Subcutaneous abdominal adipose tissue (tissue), 5 donors: ENCODE results near the gene SYNJ2.
"Not testable (repeated sequence)": the region's sequence is repeated elsewhere in the genome, so short reads cannot be mapped to it uniquely, and the experiment has no call there.

Experiments
- H3K27ac ChIP-seq: one replicate; pipeline ENCODE4 v1.7.0; 2013; ENCODE audit warnings: low read depth, mild to moderate bottlenecking, inconsistent platforms, low read length, moderate library complexity
- H3K27me3 ChIP-seq, 5 donors: one replicate each; pipeline ENCODE4 v1.7.0; 2013; ENCODE audit warnings: low read length in 5 of 5, inconsistent platforms in 1 of 5; ENCODE audit not compliant: control insufficient read depth in 5 of 5, insufficient read depth in 4 of 5
- H3K36me3 ChIP-seq, 5 donors: one replicate each; pipeline ENCODE4 v1.7.0; 2013; ENCODE audit warnings: low read length in 5 of 5; ENCODE audit not compliant: control insufficient read depth in 5 of 5, insufficient read depth in 5 of 5
- H3K4me1 ChIP-seq, 5 donors: one replicate each; pipeline ENCODE4 v1.7.0; 2013; ENCODE audit warnings: low read length in 5 of 5, mild to moderate bottlenecking in 3 of 5, moderate library complexity in 1 of 5; ENCODE audit not compliant: control insufficient read depth in 5 of 5, insufficient read depth in 5 of 5
- H3K4me3 ChIP-seq, 5 donors: one replicate each; pipeline ENCODE4 v1.7.0; 2013; ENCODE audit warnings: low read length in 5 of 5, low read depth in 1 of 5
- H3K9ac ChIP-seq, 5 donors: one replicate each; pipeline ENCODE4 v1.7.0; 2013; ENCODE audit warnings: low read length in 5 of 5, mild to moderate bottlenecking in 4 of 5, moderate library complexity in 3 of 5
- H3K9me3 ChIP-seq, 5 donors: one replicate each; pipeline ENCODE4 v1.7.0; 2013; ENCODE audit warnings: low read length in 5 of 5; ENCODE audit not compliant: control insufficient read depth in 5 of 5
- donor health status: healthy.
- donor health status: healthy.
- donor health status: healthy.
- donor health status: healthy.
- donor health status: healthy.

Gene SYNJ2, protein sequence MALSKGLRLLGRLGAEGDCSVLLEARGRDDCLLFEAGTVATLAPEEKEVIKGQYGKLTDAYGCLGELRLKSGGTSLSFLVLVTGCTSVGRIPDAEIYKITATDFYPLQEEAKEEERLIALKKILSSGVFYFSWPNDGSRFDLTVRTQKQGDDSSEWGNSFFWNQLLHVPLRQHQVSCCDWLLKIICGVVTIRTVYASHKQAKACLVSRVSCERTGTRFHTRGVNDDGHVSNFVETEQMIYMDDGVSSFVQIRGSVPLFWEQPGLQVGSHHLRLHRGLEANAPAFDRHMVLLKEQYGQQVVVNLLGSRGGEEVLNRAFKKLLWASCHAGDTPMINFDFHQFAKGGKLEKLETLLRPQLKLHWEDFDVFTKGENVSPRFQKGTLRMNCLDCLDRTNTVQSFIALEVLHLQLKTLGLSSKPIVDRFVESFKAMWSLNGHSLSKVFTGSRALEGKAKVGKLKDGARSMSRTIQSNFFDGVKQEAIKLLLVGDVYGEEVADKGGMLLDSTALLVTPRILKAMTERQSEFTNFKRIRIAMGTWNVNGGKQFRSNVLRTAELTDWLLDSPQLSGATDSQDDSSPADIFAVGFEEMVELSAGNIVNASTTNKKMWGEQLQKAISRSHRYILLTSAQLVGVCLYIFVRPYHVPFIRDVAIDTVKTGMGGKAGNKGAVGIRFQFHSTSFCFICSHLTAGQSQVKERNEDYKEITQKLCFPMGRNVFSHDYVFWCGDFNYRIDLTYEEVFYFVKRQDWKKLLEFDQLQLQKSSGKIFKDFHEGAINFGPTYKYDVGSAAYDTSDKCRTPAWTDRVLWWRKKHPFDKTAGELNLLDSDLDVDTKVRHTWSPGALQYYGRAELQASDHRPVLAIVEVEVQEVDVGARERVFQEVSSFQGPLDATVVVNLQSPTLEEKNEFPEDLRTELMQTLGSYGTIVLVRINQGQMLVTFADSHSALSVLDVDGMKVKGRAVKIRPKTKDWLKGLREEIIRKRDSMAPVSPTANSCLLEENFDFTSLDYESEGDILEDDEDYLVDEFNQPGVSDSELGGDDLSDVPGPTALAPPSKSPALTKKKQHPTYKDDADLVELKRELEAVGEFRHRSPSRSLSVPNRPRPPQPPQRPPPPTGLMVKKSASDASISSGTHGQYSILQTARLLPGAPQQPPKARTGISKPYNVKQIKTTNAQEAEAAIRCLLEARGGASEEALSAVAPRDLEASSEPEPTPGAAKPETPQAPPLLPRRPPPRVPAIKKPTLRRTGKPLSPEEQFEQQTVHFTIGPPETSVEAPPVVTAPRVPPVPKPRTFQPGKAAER (N-terminal part only)

DNA sequence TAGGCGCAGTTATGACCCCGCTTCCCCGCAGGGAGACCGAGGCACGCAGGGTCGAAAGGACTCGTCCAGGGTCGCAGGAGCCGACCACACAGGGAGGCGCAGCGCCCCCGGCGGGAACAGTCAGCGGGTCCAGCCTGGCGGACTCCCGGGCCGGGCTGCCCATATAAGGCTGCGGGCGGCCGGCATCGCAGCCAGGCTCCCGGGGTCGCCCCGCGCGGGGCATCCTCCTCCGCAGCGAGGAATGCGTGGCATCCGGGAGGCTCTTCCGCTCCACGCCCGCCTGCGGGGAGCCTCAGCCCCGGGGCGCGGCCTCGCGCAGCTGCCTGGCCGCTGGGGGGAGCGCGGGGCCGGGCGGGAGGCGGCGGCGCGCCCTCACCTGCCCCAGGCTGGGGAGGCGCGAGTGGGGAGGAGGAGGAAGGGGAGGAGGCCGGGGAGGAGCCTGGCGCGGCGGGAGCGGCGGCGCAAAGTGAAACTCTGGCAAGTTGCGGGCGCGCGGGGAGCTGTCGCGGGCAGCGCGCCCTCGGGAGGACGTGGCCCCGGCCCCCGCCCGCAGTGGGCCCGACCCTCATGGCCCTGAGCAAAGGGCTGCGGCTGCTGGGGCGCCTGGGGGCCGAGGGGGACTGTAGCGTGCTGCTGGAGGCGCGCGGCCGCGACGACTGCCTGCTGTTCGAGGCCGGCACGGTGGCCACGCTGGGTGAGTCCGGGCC lies at the start of gene SYNJ2:
Gene SYNJ2, plus strand, starts transcription at position 469 of the 707 bp plus-strand sequence. Its CDS starts 99 bp downstream, at position 568.
- Histone ChIP-seq H3K4me3 (peak within 1 kb of the TSS; percentile 54 to 76 (median 68)), H3K27me3 (peaks cover 0 to 8% (median 3%) of the 10 kb centered on the region in 5 donors), H3K9ac (peak within 1 kb of the TSS in 3 of 5 donors; percentile 42 to 56 (median 52)), H3K4me1 (peaks cover 0 to 22% (median 17%) of the 10 kb centered on the region in 5 donors), H3K27ac (no peak within 1 kb of the TSS), H3K9me3 (no peaks in the 10 kb centered on the region), H3K36me3 (no peaks in the 10 kb centered on the region)

DNA sequence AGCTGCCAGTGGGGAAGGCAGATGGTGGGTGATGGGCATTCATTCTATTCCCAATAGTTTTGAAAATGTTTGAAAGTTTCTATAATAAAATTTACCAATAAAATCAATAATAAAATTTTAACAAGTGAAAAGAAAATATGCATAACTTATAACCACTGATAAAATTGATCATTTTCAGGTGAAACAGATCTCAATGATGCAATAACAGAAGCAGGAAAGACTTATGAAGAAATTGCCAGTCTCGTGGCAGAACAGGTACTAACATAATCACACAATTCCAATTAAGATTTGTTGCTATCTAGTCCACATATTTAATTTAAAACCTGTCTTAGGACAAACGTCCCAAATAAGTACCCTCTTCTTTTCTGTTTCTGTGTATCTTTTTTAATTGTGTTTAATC lies 45.9 kb upstream of the SYNJ2 start:
- Histone ChIP-seq H3K4me1 (no peaks in the 10 kb centered on the region), H3K9me3 (no peaks in the 10 kb centered on the region), H3K27me3 (no peaks in the 10 kb centered on the region), H3K4me3 (no peak overlapping the region), H3K9ac (no peak overlapping the region), H3K27ac (no peak overlapping the region), H3K36me3 (peaks cover 63 to 93% (median 89%) of the 10 kb centered on the region in 5 donors)

DNA sequence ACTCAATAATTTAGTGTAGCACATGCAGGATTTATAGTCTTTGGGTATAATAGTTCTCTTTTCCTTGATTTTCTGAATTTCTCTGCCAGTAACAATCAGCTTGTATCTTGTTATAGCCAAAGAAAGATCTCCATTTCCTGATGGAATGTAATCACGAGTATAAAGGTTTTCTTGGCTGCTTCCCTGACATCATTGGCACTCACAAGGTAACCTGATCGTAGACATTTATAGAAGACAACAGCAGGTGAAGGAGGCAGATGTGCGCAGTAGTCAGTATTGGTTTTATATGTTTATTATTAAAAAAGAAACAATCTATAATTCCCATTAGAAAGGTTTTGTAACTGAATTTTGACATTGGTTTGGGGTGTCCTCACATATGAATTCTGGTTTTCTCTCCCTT lies 44.3 kb upstream of the SYNJ2 start:
- Histone ChIP-seq H3K4me3 (no peak overlapping the region), H3K36me3 (peaks cover 55 to 93% (median 90%) of the 10 kb centered on the region in 5 donors), H3K27ac (no peak overlapping the region), H3K4me1 (no peaks in the 10 kb centered on the region), H3K9ac (no peak overlapping the region), H3K9me3 (no peaks in the 10 kb centered on the region), H3K27me3 (no peaks in the 10 kb centered on the region)

DNA sequence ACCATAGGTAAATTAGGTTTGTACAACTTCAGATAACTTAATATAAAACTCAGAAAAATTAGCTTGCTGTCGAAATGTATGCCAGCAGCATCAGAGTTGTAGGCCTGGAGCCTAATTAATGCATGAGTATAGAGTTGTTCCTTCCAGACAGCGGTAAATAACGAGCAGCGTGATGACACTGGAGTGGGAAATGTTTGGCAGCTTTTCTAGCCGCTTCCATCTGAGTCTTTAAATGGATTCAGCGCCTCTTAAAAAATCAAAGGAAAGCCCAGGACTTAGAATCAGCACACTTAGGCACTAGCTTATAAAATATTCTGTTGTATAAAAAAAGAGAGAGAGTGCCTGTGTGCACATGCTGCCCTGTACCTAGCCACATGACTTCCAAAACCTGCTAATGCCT lies 43.7 kb upstream of the SYNJ2 start:
- no peaks in the 10 kb centered on the region for H3K27me3 ChIP-seq
- no peaks in the 10 kb centered on the region for H3K4me1 ChIP-seq
- H3K4me3 ChIP-seq, result no peak overlapping the region
- peaks cover 55 to 93% (median 90%) of the 10 kb centered on the region in 5 donors for H3K36me3 ChIP-seq
- H3K27ac ChIP-seq, result no peak overlapping the region
- H3K9me3 ChIP-seq, result no peaks in the 10 kb centered on the region
- no peak overlapping the region for H3K9ac ChIP-seq

DNA sequence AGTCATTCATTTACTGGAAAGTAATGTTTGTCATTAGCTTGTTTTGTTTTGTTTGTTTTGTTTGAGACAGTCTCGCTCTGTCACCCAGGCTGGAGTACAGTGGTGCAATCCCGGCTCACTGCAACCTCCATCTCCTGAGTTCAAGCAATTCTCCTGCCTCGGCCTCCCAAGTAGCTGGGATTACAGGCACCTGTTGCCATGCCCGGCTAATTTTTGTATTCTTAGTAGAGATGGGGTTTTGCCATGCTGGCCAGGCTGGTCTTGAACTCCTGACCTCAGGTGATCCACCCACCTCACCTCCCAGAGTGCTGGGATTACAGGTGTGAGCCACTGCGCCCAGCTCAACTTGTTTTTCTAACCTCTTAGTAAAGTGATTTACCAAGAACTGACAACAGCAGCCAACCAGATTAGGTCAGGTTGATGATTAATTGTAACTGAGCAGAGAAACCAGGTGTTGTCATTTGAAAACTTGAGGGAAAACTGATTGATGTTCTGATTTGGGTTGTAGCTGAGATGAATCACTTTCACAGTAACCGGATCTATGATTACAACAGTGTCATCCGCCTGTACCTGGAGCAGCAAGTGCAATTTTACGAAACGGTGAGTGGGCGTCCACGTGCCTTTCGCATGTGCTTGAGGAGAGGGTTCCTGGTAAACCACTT lies 41.2 kb upstream of the SYNJ2 start:
- H3K9me3 ChIP-seq, H3K4me3 ChIP-seq, H3K4me1 ChIP-seq, H3K27ac ChIP-seq, H3K27me3 ChIP-seq, H3K9ac ChIP-seq: not testable (repeated sequence)
- peaks cover 38 to 98% (median 94%) of the 10 kb centered on the region in 5 donors for H3K36me3 ChIP-seq

DNA sequence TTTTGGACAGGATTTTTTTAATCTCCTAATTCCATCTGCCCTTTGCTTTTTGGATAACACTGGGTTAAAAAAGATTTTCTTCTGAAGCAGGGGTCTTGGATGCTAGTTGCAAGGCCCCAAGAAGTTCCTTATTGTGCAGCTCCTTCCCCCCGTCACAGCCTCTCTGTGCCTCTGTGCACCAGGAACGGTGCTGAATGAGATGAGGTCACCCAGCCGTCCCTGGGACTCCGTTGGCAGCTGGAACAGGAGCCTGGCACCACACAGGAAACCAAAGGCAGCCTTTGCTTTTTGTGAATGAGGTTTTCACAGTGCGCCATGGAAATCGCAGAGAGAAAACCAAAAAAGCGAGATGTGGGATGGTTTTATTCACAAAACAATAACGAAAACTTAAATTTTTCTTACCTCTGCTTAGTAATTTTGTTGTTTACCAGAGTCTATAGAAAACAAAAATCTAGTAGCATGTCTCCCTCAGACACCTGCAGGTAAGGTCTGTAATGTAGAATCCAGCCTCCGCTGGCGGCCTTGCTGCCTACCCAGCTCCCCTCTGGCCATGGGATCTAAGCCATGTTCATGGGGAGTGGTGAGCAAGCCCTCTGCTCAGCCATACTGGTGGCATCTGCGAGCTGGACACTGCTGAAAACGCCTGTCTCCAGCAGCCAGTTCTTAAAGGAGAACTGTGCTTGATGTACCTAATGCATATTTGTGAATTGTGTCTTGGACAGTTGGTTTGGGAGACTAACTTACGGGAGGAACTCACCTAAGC lies 40.4 kb upstream of the SYNJ2 start:
- Histone ChIP-seq H3K27me3 (no peaks in the 10 kb centered on the region), H3K36me3 (peaks cover 38 to 98% (median 87%) of the 10 kb centered on the region in 5 donors), H3K9ac (no peak overlapping the region), H3K4me3 (no peak overlapping the region), H3K27ac (no peak overlapping the region), H3K9me3 (no peaks in the 10 kb centered on the region), H3K4me1 (no peaks in the 10 kb centered on the region)

DNA sequence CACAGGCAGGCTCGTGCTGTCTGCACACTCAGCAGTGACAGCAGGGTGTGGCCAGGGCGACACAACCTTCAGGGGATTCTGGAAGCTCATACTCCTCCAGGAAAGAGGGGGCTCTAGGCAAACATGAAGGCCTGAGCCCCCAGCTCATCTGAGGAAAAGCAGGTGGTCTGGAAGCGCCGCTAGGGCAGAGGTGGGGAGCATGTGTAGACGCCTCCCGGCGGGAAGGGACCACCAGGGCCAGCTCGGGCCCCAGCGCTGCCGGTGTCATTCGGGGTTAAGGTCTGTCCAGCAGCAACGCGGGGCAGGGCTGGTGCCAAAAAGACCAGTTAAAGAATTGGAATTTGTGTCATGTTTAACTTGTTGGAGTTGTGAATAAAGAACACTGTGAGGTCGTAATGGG lies 39.3 kb upstream of the SYNJ2 start:
- Histone ChIP-seq H3K27me3 (no peaks in the 10 kb centered on the region), H3K4me3 (no peak overlapping the region), H3K4me1 (no peaks in the 10 kb centered on the region), H3K9me3 (no peaks in the 10 kb centered on the region), H3K9ac (no peak overlapping the region), H3K36me3 (peaks cover 28 to 88% (median 77%) of the 10 kb centered on the region in 5 donors), H3K27ac (no peak overlapping the region)

DNA sequence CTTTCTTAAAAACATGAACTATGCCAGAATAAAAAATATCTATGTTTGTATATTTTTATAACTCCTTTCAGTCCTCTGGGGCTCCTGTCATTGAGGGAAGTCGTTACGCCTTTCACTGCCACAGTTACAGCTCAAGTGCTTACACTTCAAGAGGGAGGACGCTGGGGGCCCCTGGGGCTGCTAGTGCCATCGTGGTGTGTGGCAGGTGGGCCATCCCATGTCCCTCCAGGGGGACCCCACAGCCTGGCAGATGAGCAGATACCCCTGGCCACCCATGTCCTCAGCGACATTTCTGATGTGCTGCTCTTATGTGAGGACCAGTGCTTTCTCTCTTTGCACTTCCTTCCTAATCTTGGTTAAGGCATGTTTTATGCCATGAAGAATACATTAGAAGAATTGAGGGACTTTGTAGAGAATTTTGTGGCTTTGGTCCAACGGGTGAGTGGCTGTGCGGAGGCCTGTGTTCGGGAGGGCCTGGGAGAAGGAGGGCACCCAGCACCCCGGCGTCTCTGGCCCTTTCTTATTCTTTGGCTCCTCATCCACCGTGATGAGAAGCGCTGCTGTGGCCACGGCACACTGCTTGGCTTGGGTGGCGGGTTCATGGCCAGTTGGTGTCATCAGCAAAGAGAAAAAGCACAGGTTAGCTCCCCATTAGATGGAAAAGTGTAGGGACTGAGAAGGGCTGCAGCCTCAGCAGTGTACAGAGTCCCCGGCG lies 38.3 kb upstream of the SYNJ2 start:
- Histone ChIP-seq H3K4me1 (no peaks in the 10 kb centered on the region), H3K27ac (no peak overlapping the region), H3K4me3 (no peak overlapping the region), H3K9me3 (no peaks in the 10 kb centered on the region), H3K9ac (no peak overlapping the region), H3K36me3 (peaks cover 20 to 78% (median 68%) of the 10 kb centered on the region in 5 donors), H3K27me3 (no peaks in the 10 kb centered on the region)
